IgD-negative memory B cell (primary cell): ENCODE data around the gene PLXND1. TPM values are rescaled to one million over a fixed set of nuclear protein-coding genes. Genes with fewer than 3 reads are reported as not detected.
"Not testable (repeated sequence)": the region's sequence is repeated elsewhere in the genome, so short reads cannot be mapped to it uniquely, and the experiment has no call there.

ENCODE experiments used
- H3K27ac Mint-ChIP-seq, 3 donors: one replicate each; pipeline ENCODE4 v1.8.0; 2020 to 2022; ENCODE audit warnings: mild to moderate bottlenecking in 3 of 3, mixed read lengths in 3 of 3, moderate library complexity in 1 of 3
- H3K27me3 Mint-ChIP-seq: one replicate; pipeline ENCODE4 v1.8.0; 2021; ENCODE audit warnings: mixed read lengths
- H3K36me3 Mint-ChIP-seq: one replicate; pipeline ENCODE4 v1.8.0; 2020; ENCODE audit warnings: mild to moderate bottlenecking, mixed read lengths
- H3K4me1 Mint-ChIP-seq, 3 donors: one replicate each; pipeline ENCODE4 v1.8.0; 2020 to 2022; ENCODE audit warnings: mixed read lengths in 3 of 3, mild to moderate bottlenecking in 1 of 3
- H3K4me3 Mint-ChIP-seq, 4 donors: one replicate each; pipeline ENCODE4 v1.8.0; 2020 to 2022; ENCODE audit warnings: mild to moderate bottlenecking in 4 of 4, mixed read lengths in 4 of 4, moderate library complexity in 3 of 4
- H3K9me3 Mint-ChIP-seq, 3 donors: one replicate each; pipeline ENCODE4 v1.8.0; 2020 to 2021; ENCODE audit warnings: mixed read lengths in 3 of 3, mild to moderate bottlenecking in 1 of 3
- polyA plus RNA-seq: library from polyadenylated mRNA; unstranded; fragments of 300-500 nt; fragmentation: Illumina TruSeq; gene quantifications from one replicate; pipeline ENCODE4 v1.2.3, GENCODE V29; 2021

Gene PLXND1, protein sequence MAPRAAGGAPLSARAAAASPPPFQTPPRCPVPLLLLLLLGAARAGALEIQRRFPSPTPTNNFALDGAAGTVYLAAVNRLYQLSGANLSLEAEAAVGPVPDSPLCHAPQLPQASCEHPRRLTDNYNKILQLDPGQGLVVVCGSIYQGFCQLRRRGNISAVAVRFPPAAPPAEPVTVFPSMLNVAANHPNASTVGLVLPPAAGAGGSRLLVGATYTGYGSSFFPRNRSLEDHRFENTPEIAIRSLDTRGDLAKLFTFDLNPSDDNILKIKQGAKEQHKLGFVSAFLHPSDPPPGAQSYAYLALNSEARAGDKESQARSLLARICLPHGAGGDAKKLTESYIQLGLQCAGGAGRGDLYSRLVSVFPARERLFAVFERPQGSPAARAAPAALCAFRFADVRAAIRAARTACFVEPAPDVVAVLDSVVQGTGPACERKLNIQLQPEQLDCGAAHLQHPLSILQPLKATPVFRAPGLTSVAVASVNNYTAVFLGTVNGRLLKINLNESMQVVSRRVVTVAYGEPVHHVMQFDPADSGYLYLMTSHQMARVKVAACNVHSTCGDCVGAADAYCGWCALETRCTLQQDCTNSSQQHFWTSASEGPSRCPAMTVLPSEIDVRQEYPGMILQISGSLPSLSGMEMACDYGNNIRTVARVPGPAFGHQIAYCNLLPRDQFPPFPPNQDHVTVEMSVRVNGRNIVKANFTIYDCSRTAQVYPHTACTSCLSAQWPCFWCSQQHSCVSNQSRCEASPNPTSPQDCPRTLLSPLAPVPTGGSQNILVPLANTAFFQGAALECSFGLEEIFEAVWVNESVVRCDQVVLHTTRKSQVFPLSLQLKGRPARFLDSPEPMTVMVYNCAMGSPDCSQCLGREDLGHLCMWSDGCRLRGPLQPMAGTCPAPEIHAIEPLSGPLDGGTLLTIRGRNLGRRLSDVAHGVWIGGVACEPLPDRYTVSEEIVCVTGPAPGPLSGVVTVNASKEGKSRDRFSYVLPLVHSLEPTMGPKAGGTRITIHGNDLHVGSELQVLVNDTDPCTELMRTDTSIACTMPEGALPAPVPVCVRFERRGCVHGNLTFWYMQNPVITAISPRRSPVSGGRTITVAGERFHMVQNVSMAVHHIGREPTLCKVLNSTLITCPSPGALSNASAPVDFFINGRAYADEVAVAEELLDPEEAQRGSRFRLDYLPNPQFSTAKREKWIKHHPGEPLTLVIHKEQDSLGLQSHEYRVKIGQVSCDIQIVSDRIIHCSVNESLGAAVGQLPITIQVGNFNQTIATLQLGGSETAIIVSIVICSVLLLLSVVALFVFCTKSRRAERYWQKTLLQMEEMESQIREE (N-terminal part only)
- 3.0 TPM for polyA plus RNA-seq

- Mint-ChIP-seq H3K27ac (peak within 1 kb of the TSS; percentile 40 to 87 (median 83)), H3K9me3 (no peaks in the 10 kb centered on the region), H3K4me1 (peaks cover 2 to 8% (median 5%) of the 10 kb centered on the region in 3 donors), H3K36me3 (no peaks in the 10 kb centered on the region), H3K4me3 (peak within 1 kb of the TSS; percentile 80 to 99 (median 92)), H3K27me3 (peaks cover 10% of the 10 kb centered on the region)
Measured at GRCh38 chr3:129606636-129607390, at the start of gene PLXND1. TSS of gene PLXND1 (minus strand) at chr3:129606676. CDS start at chr3:129606639, 37 bp downstream.

DNA sequence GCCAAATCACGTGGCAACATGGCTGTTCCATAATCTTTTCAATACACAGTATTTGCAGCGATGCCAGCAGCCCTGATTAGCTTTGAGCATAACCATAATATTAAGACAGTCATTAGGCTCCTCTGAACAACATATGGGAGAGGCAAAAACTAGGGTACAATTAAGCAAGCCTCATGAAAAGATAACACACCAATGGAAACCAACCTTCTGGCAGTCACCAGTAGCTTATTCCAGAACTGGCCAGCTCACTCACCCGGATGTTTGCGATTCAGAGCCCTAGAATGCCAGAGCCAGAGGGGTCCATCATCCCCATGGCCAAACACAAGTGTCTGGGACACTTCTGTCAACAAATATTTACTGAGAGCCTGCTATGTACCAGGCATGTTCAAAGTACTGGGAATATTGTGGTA is 48.8 kb upstream of the PLXND1 start:
- Mint-ChIP-seq H3K36me3 (peaks cover 4% of the 10 kb centered on the region), H3K9me3 (no peaks in the 10 kb centered on the region), H3K27me3 (no peaks in the 10 kb centered on the region), H3K4me3 (no peak overlapping the region), H3K27ac (no peak overlapping the region), H3K4me1 (peaks cover 3 to 11% (median 6%) of the 10 kb centered on the region in 3 donors)

GRCh38 chr3:129654131-129654530 is 47.7 kb upstream of the PLXND1 start:
- no peak overlapping the region for H3K27ac Mint-ChIP-seq
- H3K27me3 Mint-ChIP-seq, result no peaks in the 10 kb centered on the region
- no peak overlapping the region for H3K4me3 Mint-ChIP-seq
- peaks cover 2% of the 10 kb centered on the region for H3K36me3 Mint-ChIP-seq
- no peaks in the 10 kb centered on the region for H3K9me3 Mint-ChIP-seq
- H3K4me1 Mint-ChIP-seq, result peaks cover 0 to 8% (median 4%) of the 10 kb centered on the region in 3 donors

DNA sequence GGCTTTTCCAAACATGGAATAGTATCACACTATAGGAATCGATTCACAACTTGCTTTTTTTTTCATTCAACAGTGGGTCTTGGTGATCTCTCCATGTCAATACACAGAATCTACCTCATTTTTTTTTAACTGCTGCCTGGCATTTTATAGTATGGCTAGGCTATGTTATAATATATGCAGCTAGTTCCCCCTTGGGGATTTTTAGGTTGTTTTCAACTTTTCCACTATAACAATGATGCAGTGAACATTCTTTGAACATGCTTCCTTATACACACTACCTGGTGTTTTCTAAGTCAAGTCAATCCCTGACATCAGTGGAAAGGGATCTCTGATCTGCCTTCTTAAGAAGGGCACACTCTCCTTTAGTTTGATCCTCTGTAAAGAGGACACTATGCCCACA is 46.5 kb upstream of the PLXND1 start:
- Mint-ChIP-seq H3K4me1 (peaks cover 0 to 3% (median 1%) of the 10 kb centered on the region in 3 donors), H3K27me3 (no peaks in the 10 kb centered on the region)

GRCh38 chr3:129651435-129652202 is 45.1 kb upstream of the PLXND1 start:
- H3K9me3 Mint-ChIP-seq, result no peaks in the 10 kb centered on the region
- H3K36me3 Mint-ChIP-seq, result peaks cover 6% of the 10 kb centered on the region
- H3K4me1 Mint-ChIP-seq, result peaks cover 0 to 2% (median 0%) of the 10 kb centered on the region in 3 donors
- H3K4me3 Mint-ChIP-seq, result no peak overlapping the region
- H3K27me3 Mint-ChIP-seq, result no peaks in the 10 kb centered on the region
- no peak overlapping the region for H3K27ac Mint-ChIP-seq

More for the DNA sequence above, 46.5 kb upstream of the PLXND1 start:
- no peak overlapping the region for H3K27ac Mint-ChIP-seq
- H3K4me3 Mint-ChIP-seq, result no peak overlapping the region
- H3K36me3 Mint-ChIP-seq, result peaks cover 6% of the 10 kb centered on the region
- H3K9me3 Mint-ChIP-seq, result no peaks in the 10 kb centered on the region

- no peak overlapping the region for H3K27ac Mint-ChIP-seq
- H3K9me3 Mint-ChIP-seq, result no peaks in the 10 kb centered on the region
- no peak overlapping the region for H3K4me3 Mint-ChIP-seq
- H3K36me3 Mint-ChIP-seq, result peaks cover 6% of the 10 kb centered on the region
- H3K27me3 Mint-ChIP-seq, result no peaks in the 10 kb centered on the region
- peaks cover 0 to 2% (median 0%) of the 10 kb centered on the region in 3 donors for H3K4me1 Mint-ChIP-seq
Measured at GRCh38 chr3:129650256-129650872, 43.9 kb upstream of the PLXND1 start.

- Mint-ChIP-seq H3K27ac (no peak overlapping the region), H3K36me3 (peaks cover 3% of the 10 kb centered on the region), H3K9me3 (no peaks in the 10 kb centered on the region), H3K4me1 (peaks cover 0 to 2% (median 0%) of the 10 kb centered on the region in 3 donors), H3K27me3 (no peaks in the 10 kb centered on the region), H3K4me3 (no peak overlapping the region)
Measured at GRCh38 chr3:129648391-129648790, 41.9 kb upstream of the PLXND1 start.

DNA sequence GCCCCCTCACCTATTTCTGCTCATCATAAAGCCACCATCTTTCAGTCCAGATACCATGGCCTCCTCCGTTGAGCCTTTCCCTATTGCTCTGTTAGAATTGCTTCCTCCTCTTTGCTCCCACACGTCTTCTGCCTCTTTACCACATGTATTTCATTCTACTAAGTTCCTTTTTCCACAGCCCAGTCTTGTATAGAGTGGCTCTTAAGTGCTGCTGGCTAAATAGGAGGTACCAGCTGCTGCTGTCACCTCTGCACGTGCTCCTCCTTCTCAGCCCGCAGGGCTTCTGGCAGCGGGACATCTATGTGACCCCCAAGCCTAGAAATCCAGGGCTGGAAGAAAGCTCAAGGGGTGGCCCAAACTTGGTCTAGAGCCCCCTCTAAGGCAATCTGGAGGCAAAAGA is 38.8 kb upstream of the PLXND1 start:
- H3K4me3 Mint-ChIP-seq, result no peak overlapping the region
- no peak overlapping the region for H3K27ac Mint-ChIP-seq
- H3K36me3 Mint-ChIP-seq, result peaks cover 3% of the 10 kb centered on the region
- H3K4me1 Mint-ChIP-seq, result peaks cover 0 to 2% (median 0%) of the 10 kb centered on the region in 3 donors
- H3K9me3 Mint-ChIP-seq, result no peaks in the 10 kb centered on the region
- no peaks in the 10 kb centered on the region for H3K27me3 Mint-ChIP-seq

DNA sequence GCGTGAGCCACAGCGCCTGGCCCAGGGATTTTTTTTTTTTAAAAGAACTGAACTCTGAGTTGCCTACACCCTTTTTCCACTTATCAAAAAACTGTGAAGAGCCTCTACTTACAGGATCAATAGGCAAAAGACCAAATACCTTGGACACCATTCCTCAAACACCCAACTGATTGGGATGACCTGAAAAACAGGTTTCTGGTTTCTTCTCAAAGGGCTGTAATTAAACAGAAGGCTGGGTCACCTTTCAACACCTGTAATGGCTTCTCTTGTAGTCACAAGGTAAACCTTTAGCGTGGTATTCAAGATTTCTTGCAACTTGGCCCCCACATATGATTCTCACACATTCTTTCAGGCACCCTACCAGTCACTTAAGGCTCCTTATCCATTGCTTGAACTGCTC is 38.4 kb upstream of the PLXND1 start:
- no peak overlapping the region for H3K27ac Mint-ChIP-seq
- no peaks in the 10 kb centered on the region for H3K4me1 Mint-ChIP-seq
- H3K9me3 Mint-ChIP-seq, result no peaks in the 10 kb centered on the region
- H3K36me3 Mint-ChIP-seq, result peaks cover 3% of the 10 kb centered on the region
- no peak overlapping the region for H3K4me3 Mint-ChIP-seq
- H3K27me3 Mint-ChIP-seq, result no peaks in the 10 kb centered on the region

DNA sequence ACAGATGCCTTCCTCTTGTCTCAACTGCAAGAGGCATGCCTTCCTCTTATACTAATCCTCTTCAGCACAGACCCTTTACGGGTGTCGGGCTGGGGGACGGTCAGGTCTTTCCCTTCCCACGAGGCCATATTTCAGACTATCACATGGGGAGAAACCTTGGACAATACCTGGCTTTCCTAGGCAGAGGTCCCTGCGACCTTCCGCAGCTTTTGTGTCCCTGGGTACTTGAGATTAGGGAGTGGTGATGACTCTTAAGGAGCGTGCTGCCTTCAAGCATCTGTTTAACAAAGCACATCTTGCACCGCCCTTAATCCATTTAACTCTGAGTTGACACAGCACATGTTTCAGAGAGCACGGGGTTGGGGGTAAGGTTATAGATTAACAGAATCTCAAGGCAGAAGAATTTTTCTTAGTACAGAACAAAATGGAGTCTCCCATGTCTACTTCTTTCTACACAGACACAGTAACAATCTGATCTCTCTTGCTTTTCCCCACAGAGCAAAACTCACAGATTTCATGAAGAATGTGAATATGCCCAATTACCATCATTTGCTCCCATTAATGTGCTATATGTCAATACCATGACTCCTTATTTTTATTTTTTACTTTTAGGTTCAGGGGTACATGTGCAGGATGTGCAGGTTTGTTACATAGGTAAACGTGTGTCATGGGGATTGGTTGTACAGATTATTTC is 35.2 kb upstream of the PLXND1 start:
- not testable (repeated sequence) for H3K36me3 Mint-ChIP-seq, H3K9me3 Mint-ChIP-seq, H3K4me3 Mint-ChIP-seq, H3K27me3 Mint-ChIP-seq, H3K4me1 Mint-ChIP-seq
- peak overlapping the region in 1 of 3 donors; percentile 3 for H3K27ac Mint-ChIP-seq

DNA sequence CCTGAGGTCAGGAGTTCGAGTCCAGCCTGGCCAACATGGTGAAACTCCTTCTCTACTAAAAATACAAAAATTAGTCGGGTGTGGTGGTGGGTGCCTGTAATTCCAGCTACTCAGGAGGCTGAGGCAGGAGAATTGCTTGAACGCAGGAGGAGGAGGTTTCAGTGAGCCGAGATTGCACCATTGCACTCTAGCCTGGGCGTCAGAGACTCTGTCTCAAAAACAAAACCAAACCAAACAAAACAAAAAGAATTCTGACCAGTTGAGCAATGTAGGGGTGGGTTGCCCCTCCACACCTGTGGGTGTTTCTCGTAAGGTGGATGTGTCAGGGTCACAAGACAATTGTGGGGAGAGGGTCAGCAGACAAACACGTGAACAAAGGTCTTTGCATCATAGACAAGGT is 34.5 kb upstream of the PLXND1 start:
- H3K4me3 Mint-ChIP-seq, H3K4me1 Mint-ChIP-seq, H3K9me3 Mint-ChIP-seq, H3K27me3 Mint-ChIP-seq, H3K36me3 Mint-ChIP-seq, H3K27ac Mint-ChIP-seq: not testable (repeated sequence)

DNA sequence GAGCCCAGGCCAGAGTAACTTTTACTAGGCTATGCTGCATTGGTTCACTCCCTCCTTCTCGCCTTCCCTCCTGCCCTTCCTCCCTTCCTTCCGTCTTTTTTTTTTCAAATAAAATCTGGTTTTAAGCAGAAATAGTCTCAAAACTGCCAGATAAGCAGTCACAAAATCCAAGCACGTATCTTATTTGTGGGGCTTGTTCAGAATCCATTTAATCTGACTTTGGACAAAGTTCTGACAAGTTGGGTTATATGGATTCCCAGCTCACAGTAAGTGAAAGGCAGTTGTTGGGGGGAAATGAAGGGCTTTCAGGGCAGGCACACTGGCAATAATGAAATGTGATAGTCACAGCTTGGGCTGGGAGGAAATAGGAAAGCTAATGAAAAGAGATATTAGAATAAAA is 32.0 kb upstream of the PLXND1 start:
- H3K27ac Mint-ChIP-seq, result no peak overlapping the region
- no peak overlapping the region for H3K4me3 Mint-ChIP-seq
- peaks cover 11% of the 10 kb centered on the region for H3K27me3 Mint-ChIP-seq
- peaks cover 1% of the 10 kb centered on the region for H3K36me3 Mint-ChIP-seq
- H3K9me3 Mint-ChIP-seq, result peaks cover 5 to 8% (median 5%) of the 10 kb centered on the region in 3 donors
- peaks cover 0 to 1% (median 0%) of the 10 kb centered on the region in 3 donors for H3K4me1 Mint-ChIP-seq

GRCh38 chr3:129636082-129636481 is 29.6 kb upstream of the PLXND1 start:
- H3K27me3 Mint-ChIP-seq, result peaks cover 11% of the 10 kb centered on the region
- H3K36me3 Mint-ChIP-seq, result peaks cover 1% of the 10 kb centered on the region
- peaks cover 0 to 2% (median 0%) of the 10 kb centered on the region in 3 donors for H3K4me1 Mint-ChIP-seq
- H3K4me3 Mint-ChIP-seq, result no peak overlapping the region
- peaks cover 5 to 8% (median 5%) of the 10 kb centered on the region in 3 donors for H3K9me3 Mint-ChIP-seq
- no peak overlapping the region for H3K27ac Mint-ChIP-seq
